ENCODE data around the gene SLC7A9. TPM values are rescaled to one million over a fixed set of nuclear protein-coding genes. Genes with fewer than 3 reads are reported as not detected.
"Not testable (repeated sequence)": the region's sequence is repeated elsewhere in the genome, so short reads cannot be mapped to it uniquely, and the experiment has no call there.

SLC7A9 gene
- polyA plus RNA-seq, 1 donor, result 0.61 TPM

DNA sequence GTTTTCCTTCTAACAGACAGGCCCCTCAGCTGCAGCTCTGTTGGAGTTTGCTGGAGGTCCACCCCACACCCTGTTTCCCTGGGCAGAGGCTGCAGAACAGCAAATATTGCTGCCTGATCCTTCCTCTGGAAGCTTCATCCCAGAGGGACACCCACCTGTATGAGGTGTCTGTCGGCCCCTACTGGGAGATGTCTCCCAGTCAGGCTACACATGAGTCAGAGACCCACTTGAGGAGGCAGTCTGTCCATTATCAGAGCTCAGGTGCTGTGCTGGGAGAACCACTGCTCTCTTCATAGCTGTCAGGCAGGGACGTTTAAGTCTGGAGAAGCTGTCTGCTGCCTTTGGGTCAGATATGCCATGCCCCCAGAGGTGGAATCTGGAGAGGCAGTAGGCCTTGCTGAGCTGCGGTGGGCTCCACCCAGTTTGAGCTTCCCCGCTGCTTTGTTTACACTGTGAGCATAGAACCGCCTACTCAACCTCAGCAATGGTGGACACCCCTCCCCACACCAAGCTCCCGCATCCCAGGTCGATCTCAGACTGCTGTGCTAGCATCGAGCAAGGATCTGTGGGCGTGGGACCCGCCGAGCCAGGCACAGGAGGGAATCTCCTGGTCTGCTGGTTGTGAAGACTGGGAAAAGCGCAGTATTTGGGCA lies 82.3 kb downstream of the SLC7A9 start:
- DNase-seq, result not testable (repeated sequence)

DNA sequence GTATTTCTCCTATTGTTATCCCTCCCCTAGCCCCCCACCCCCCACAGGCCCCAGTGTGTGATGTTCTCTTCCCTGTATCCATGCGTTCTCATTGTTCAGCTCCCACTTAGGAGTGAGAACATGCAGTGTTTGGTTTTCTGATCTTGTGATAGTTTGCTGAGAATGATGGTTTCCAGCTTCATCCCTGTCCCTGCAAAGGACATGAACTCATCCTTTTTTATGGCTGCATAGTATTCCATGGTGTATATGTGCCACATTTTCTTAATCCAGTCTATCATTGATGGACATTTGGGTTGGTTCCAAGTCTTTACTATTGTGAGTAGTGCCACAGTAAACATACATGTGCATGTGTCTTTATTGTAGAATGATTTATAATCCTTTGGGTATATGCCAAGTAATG lies 87.5 kb downstream of the SLC7A9 start:
- not testable (repeated sequence) for DNase-seq

DNA sequence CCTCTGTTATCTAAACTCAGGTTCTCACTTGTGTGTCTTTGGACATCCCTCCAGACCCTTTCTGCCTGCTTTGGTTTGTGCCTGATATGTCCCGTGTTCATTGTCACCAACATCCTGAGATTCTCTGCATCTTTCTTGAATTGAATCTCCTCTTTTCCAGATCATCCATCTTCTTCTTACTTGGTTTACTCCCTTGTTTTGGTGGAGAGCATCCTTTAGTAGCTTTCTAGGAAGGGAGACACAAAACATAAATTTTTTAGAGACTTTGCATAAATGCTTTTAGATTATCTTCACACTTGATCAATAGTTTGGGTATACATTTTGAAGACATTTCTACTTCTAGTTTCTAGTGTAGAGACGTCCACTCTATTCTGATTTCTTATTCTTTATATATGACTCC lies 88.3 kb downstream of the SLC7A9 start:
- DNase-seq, result no peak

Other genes starting within 250 kb of the SLC7A9 start
- gene ANKRD27, start 194.6 kb downstream of the SLC7A9 start, polyA plus RNA-seq (ENCODE audit: insufficient read length), result 10.6 TPM
- gene RGS9BP, start 193.9 kb downstream of the SLC7A9 start, polyA plus RNA-seq (ENCODE audit: insufficient read length), result 0.06 TPM
- 8.7 TPM for gene NUDT19, start 177.9 kb downstream of the SLC7A9 start, polyA plus RNA-seq (ENCODE audit: insufficient read length)
- gene TDRD12, start 150.0 kb downstream of the SLC7A9 start, polyA plus RNA-seq (ENCODE audit: insufficient read length), result 0.12 TPM
- 18.3 TPM for gene CEP89, start 102.2 kb upstream of the SLC7A9 start, polyA plus RNA-seq (ENCODE audit: insufficient read length)
- 1.3 TPM for gene FAAP24, start 102.5 kb upstream of the SLC7A9 start, polyA plus RNA-seq (ENCODE audit: insufficient read length)
- 0.84 TPM for gene RHPN2, start 195.1 kb upstream of the SLC7A9 start, polyA plus RNA-seq (ENCODE audit: insufficient read length)
- gene GPATCH1, start 211.4 kb upstream of the SLC7A9 start, polyA plus RNA-seq (ENCODE audit: insufficient read length), result 9.5 TPM

Data from hindlimb muscle (tissue), 1 donor.